HG02642 (cell line): ENCODE measurements around the gene PTTG1IP2.
A peak's percentile ranks its signal among the peaks of the same experiment; 100 is the strongest.
"Not testable (repeated sequence)": the region's sequence is repeated elsewhere in the genome, so short reads cannot be mapped to it uniquely, and the experiment has no call there.

ENCODE experiments used
- ATAC-seq: cut with Tn5 transposase; IDR thresholded peaks from one replicate; pipeline ENCODE4 v1.9.1; 2021; ENCODE audit warnings: mild to moderate bottlenecking; ENCODE audit not compliant: unreplicated experiment, poor library complexity

Gene PTTG1IP2

DNA sequence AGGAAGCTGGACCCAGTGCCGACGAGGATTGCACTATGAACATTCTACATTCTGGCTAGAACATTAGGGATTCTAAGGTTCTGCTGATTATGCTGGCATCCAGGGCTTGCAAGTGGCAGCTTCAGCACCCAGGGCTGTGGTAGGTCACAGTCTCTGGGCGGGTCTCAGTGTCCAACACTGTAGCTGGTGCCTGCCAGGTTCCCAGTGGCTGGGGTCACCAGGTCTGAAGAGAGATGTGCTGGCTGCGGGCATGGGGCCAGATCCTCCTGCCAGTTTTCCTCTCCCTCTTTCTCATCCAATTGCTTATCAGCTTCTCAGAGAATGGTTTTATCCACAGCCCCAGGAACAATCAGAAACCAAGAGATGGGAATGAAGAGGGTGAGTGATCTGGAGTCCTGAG is at the start of gene PTTG1IP2:
TSS of gene PTTG1IP2 (plus strand) at position 86 of the 400 bp plus-strand sequence. CDS start at position 234, 148 bp downstream.
- no peak for ATAC-seq

DNA sequence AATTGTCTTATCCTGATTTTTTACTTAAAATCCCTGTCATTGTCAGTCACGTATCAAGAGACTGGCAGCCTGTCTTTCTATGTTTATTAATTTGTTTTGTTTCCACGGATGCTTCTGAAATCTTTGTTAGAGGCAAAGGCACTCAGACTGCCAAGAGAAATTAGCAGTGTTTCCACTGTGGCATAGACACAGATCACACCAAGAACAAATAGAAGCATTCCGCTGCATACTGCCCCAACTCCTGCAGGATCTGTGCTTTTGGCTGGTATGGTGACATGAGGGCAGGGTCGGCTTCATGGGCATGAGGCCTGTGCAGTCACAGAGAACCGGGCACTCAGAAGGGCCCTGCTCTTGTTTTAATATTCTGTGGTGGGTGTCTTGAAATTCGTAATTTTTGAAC is 47.8 kb upstream of the PTTG1IP2 start:
- ATAC-seq: no peak

DNA sequence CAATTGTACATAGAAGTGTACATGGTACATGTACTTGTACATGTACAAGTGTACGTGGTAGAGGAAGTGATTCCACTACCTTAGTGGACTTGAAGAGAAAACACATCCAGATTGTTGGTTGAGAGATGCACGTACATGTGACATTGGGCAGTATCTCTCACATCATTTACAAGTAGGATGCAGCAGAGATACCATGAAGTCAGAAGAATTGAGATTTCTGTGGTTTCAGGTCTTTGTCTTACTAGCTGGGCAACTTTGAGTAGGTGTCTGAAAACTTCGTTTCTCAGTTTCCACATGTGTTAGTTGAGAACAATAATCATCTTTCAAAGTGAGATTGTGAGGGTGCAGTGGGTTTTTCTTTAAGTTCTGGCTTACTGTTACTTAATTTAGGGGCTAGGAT is 44.7 kb upstream of the PTTG1IP2 start:
- ATAC-seq: peak; percentile 96

DNA sequence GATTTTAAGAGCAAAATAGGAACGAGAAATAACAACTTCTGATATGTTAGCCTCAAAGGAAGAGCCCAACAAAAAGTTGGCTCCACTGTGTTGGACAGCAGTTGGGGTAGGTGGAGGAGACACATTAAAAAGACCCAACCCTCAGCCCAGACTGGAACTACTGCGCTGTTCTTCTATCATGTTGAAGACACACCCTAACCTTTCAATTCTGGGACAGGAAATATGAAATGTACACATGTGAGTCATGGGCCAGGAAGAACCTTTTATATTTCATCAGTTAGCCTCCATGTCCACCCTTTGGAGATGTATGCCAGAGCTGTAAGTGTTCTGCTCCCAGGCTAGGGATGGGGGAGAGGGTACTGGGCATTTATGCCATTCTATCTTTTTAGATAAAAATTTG is 44.1 kb upstream of the PTTG1IP2 start:
- no peak for ATAC-seq

DNA sequence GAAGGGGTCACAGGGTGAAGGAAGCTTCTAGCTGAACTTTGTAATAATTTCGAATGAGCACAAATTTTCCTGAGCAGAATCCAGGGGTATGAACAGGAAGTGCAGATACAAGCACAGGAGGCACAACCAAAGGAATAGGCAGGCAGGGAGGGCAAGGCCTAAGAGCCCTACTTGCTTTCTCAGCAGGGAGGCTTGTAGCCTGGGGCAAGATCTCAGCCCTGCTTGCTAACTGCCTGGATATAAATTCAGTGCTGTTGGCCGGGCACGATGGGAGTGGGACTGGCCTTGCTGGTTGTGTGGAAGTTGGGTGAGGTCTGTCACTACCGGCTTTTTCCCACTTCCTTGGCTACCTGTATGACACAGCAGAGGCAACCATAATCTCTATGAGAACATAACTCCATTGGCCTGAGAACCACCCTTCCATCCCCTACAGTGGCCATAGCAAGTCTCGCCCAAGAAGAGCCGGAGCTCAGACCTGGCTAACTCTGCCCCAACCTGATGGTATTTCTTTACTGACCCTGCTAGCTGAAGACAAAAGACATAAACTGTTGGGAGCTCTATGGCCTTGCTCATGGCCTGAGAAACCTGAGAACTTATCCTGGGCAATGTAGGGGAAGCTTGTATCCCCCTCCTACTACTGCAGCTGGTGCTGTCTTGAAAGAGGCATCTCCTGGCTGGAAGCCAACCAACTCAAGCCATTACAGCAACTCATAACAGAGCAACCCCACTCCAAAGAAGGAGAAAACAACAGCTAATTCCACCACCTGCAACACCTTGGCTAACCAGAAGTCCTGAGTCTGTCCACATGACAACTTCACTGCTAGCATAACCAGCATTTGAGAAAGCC is 38.6 kb upstream of the PTTG1IP2 start:
- no peak for ATAC-seq

DNA sequence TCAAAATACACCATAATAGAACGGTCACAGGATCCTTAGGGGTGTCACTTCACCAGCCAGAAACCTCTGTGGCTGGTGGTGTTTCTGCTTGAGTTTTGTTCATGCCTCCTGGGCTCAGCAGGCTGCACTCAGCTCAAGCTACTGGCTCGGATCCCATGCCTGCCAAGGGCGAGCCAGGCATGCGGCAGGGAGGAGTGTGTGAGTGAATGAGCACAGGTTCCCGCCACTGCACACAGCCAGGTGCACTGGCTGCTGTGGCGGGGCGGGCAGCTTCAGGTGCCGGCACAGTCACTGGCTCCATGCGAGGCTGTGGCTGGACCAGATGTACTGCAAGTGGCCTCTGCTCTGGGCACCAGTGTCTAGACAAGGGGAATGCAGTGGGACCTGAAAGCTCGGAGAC is 36.7 kb upstream of the PTTG1IP2 start:
- no peak for ATAC-seq

DNA sequence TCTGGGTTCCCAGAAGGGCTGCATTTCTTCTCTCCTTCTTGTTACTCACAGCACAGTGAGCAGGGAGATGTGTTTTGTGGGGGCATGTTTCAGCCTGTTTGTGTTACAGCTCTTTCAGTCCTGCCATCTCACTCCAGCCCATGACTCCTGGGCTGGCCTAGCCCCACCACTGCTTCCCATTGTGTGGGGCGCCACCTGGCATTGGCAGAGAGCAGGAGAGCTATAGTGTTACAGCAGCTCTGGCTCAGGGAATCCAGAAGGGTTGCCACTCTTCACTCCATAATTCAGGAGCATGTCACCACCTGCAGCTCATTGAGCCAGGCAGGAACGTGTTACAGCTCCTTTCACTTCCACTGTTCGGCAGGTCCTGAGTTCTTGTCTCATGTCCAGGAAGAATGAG is 36.2 kb upstream of the PTTG1IP2 start:
- no peak for ATAC-seq

DNA sequence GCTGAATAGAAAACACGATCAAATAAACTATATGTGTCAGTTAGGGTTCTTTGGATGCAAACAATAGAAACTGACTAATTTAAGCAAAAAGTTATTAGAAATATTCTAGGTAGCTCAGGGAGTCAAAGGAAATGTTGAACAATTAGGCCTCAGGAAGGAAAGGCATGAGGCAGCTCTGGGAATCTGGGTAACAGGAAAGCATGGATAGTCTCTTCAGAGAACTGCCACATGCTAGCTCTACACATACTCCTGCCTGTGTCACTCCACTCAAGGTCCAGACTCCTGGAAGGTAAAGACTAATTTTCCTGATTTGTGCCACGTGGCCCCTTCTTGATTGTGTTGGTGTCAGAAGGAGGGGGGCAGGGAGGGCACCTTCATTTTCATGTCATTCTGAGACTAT is 23.8 kb upstream of the PTTG1IP2 start:
- no peak for ATAC-seq

DNA sequence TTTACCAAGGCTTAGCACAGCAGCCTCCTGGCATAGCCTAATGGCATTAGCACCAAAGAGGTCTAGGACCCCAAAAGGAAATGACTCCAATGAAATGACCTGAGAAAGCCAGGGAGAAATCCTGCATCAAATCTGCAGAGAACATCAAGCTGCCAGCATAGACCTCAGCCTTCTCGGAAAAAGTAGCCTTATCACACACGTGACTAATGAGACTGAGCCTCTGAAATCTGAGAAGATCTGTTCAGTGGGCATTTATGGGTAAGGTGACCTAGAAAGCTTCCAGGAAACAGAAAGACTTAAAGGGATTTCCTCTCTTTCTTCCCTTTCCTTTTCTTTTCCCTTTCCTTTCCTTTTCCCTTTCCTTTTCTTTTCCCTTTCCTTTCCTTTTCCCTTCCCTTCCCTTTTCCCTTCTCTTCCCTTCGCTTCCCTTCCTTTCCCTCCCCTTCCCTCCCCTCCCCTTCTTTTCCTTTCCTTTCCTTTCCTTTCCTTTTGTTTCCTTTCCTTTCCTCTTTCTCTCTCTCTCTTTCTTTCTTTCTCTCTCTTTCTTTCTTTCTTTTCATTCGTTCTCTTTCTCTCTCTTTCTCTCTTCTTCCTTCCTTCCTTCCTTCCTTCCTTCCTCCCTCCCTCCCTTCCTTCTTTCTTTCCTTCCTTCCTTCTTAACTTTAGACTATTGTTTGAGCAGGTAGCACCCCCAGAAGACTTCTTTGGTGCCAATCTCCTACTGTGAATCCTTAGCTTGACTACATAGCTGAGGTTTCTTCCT is 23.1 kb upstream of the PTTG1IP2 start:
- ATAC-seq: no peak

DNA sequence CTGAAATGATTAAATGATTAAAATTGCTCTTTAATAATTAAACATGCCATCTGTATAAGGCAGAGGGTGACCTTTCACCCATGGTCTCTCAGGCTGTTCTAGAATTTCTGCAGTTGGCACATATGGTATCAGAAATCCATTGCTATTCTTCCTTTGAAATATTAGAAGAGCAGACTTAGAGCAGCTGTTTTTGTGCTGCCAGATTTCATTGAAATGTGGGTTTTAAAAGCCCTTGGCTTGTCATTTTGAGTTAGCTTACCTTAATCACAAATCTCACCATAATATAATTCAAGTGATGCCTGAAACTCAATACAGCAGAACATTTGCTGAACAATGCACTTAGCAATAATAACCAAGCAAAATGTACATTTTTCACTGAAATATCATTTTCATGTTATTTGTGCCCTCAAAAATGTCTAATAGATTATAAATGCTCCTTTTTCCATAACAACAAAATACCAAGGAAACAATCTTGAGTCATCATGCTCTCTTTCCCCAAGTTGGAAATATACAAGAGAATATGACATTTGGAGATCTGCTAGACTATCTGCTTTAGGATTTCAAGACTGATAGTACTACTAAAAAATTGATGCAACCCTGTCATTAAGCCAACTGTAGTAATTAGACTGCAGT is 16.1 kb upstream of the PTTG1IP2 start:
- ATAC-seq: no peak

DNA sequence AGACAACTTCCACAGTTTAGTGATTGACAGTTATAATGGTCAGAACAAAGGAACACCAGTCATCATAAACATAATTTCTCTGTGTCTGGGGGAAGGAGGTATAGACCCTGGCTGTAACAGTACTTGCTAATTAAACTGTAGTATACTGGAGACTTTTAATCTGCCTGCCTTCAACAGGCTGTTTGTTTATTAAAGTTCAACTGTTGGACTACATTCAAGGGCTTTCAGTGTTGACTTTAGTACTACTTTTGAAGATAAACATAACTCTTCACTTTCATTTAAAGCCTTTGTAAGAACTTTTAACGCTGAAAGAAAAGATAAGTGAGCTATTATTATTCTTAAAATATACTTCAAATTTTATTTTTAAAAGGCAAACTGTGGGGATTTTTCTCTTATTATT is 15.5 kb upstream of the PTTG1IP2 start:
- no peak for ATAC-seq

DNA sequence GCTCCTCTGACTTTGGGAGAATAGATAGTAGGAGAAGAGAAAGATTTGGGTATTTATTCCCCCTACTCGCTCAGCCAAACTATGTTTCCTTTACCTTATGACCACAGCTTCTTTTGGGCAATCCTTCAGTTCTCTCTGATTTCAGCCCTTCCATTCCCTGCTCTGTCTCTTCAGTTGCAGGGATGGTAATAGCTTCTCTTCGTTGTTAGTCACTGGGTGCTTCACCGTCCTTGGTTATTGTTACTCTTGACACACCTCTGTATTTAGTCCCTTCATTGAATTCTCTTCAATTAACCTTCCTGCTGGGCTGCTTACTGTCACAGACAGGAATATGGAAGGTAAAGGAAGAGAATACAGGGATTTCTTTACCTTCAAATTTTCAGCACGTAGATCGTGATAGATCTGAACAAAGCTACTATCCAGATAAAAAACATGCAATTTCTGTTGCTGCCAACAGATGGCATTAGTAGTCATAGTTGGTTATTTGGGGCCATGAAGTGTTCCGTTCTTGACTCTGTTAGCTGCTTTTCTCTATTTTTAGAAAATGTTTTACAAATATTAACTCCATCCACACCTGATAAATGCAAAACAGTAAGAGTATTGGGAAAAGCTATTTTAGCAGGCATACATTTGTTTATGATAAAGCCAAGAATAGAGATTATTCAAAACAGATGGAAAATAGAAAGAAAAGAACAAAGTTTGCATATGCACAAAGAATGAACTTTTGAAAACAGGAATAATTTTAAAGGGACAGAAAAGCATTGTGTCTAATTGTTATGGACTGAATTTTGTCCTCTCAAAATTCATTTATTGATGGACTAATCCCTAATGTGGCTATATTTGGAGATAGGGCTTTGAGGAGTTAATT is 14.0 kb upstream of the PTTG1IP2 start:
- peak; percentile 91 for ATAC-seq

DNA sequence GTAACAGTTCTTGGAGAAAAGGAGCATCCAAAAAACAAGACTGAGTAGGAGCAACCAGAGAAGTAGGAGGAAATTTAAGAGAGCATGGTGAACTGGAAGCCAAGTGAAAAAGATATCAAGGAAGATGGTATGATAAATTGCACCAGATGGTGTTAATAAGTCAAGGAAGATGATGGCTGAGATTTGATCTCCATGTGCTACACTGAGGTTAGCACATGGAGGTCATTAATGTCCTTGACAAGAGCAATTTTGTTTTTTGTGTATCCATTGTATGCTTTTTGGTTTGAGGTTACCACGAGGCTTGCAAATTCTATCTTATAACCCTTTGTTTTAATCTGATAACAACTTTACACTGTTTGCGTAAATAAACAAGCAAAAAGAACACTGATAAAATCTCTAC is 11.3 kb upstream of the PTTG1IP2 start:
- ATAC-seq: no peak

DNA sequence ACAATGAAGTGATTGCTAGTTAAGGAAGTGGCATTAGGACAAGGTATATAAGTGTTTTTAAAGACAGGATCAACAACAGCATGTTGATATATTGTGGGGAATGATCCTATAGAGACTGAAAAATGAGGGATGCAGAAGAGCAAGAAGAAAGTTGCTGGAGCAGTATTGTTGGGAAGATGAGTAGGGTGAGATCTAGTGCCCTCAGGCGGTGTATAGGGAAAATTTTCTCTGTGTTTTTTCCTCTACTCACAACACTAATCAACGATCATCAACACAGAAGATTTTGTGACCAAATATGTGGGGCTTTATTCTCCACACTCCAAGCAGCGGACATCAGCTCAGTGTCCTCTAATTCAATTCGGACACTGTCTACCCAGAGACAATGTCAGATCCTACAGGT is 9.6 kb upstream of the PTTG1IP2 start:
- no peak for ATAC-seq

DNA sequence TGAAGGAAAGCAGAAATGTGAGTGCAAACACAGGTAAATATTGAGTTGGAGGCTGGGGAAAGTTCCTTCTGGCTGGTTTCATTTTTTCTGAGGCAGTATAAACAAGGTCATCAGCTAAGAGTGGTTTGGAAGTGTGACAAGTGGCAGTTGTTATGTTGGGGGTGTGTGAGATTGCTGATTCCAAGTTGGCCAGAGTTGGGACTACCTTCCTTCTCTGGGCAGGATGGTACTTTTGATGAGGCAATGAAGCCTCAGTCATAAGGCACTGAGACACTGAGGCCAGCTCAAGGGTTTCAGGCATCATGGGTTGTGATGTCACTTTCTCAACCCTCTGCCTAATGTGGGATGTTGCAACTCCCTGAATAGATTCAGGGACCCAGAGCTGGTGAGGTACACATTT is 8.2 kb upstream of the PTTG1IP2 start:
- ATAC-seq: no peak

DNA sequence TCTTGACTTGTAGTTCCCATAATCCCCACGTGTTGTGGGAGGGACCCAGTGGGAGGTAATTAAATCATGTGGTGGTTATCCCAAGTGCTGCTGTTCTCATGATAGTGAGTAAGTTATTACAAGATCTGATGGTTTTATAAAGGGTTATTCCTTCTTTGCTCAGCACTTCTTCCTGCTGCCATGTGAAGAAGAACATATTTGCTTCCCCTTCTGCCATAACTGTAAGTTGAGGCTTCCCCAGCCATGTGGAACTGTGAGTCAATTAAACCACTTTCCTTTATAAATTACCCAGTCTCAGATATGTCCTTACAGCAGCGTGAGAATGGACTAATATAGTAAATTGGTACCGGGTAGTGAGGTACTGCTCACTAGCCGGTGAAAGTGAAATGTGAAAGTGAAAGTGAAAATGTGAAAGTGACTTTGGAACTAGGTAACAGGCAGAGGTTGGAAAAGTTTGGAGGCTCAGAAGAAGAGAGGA is 6.2 kb upstream of the PTTG1IP2 start:
- ATAC-seq: not testable (repeated sequence)

DNA sequence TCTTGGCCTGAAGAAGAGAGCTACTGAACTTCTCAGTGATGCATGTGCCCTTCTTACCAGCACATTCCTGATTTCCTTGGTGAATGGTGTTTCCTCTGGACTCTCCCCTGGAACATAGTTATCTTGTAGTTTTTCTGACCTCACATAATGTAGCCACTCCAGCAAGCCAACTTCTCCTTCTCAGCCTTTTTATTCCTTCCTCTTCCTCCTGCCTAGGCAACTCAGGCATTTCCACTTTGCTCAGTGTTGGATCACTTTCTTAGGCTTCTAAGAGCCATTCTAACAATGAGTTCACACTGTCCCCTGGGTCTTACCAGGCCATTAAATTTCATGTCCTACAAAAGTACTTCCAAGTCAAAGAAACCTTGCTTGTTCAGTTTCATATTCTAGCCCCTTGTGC is 3.6 kb upstream of the PTTG1IP2 start:
- ATAC-seq: no peak

DNA sequence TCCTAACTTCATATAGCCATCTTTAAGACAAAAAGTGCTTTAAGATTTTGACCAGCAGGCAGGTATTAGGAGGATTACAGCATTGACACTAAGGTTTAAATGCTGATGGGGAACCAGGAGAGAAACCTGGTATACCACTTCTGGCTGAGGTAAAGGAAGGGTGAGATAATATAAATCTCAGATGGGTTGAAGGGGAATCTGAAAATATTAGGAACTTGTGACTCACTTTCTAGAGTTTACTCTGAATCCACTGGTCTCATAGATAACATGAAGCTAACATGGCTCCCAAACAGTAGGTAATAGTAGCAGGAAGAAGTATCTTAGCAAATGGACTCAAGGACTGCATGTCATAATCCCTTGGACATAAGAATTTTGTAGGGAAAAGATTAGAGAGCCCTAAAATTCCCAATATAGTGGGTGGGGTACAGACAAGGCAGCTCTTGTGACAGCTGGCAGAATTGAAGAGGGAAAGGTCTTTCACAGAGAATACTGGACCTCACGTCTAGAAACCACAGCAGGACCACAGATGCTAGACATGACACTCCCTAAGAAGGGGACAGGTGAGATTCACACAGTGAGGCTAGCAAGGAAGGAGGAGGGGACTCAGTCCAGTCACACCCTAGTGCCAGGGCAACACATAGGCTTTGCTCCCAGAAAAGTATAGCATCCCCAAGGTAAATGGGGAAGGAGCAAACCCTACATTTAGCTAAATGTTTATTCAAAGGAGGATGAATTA is 3.5 kb downstream of the PTTG1IP2 start:
- ATAC-seq: no peak

DNA sequence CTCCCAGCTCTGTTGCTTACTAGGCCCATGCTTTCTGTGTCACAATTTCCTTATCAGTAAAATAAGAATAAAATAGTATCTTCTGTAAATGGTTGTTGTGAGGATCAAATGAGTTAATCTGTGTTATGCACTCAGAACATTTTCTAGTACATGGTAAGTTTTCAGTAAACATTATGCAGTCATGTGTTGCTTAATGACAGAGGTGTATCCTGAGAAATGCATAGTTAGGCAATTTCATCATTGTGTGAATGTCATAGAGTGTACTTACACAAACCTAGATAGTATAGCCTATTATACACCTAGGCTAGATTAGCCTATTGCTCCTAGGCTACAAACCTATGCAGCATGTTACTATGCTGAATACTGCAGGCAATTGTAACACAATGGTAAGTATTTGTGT is 4.4 kb downstream of the PTTG1IP2 start:
- ATAC-seq: no peak
